GM23248 (cell line): ENCODE results near the gene KIF2C. TPM values are rescaled to one million over a fixed set of nuclear protein-coding genes. Genes with fewer than 3 reads are reported as not detected.

ENCODE experiments used
- DNase-seq: peaks from one replicate; pipeline ENCODE4 v3.0.0-alpha.2; 2015
- H2AFZ ChIP-seq: fragments of 200-600 bp; sonication (generic); 2 replicates; pipeline ENCODE4 v1.6.1; 2016; ENCODE audit warnings: antibody characterized with exemption
- H3F3A ChIP-seq: fragments of 200-600 bp; sonication (generic); 2 replicates; pipeline ENCODE4 v1.6.1; 2016; ENCODE audit warnings: mild to moderate bottlenecking, antibody characterized with exemption, mixed run types; ENCODE audit not compliant: insufficient read depth
- H3K27ac ChIP-seq: fragments of 200-600 bp; sonication (generic); 2 replicates; pipeline ENCODE4 v1.5.1; 2016; ENCODE audit warnings: mild to moderate bottlenecking
- H3K27me3 ChIP-seq: fragments of 200-600 bp; sonication (generic); replicated peaks from 2 replicates; pipeline ENCODE4 v1.6.1; 2016; ENCODE audit warnings: mild to moderate bottlenecking; ENCODE audit not compliant: insufficient read depth
- H3K36me3 ChIP-seq: fragments of 200-600 bp; sonication (generic); 2 replicates; pipeline ENCODE4 v1.6.1; 2016; ENCODE audit warnings: low read depth, mild to moderate bottlenecking
- H3K4me1 ChIP-seq: fragments of 200-600 bp; sonication (generic); 2 replicates; pipeline ENCODE4 v1.6.1; 2016; ENCODE audit warnings: mild to moderate bottlenecking; ENCODE audit not compliant: insufficient read depth
- H3K4me2 ChIP-seq: fragments of 200-600 bp; sonication (generic); one replicate; pipeline ENCODE4 v1.6.1; 2016; ENCODE audit warnings: mild to moderate bottlenecking; ENCODE audit not compliant: unreplicated experiment
- H3K4me3 ChIP-seq: fragments of 200-600 bp; sonication (generic); 2 replicates; pipeline ENCODE4 v1.5.1; 2016; ENCODE audit warnings: mild to moderate bottlenecking
- H3K79me2 ChIP-seq: fragments of 200-600 bp; sonication (generic); 2 replicates; pipeline ENCODE4 v1.6.1; 2016; ENCODE audit warnings: mild to moderate bottlenecking; ENCODE audit not compliant: insufficient read depth
- H3K9ac ChIP-seq: fragments of 200-600 bp; sonication (generic); 2 replicates; pipeline ENCODE4 v1.6.1; 2016; ENCODE audit warnings: mild to moderate bottlenecking
- H3K9me2 ChIP-seq: fragments of 200-600 bp; sonication (generic); 2 replicates; pipeline ENCODE4 v1.6.1; 2016; ENCODE audit warnings: mixed run types, mild to moderate bottlenecking, moderate library complexity; ENCODE audit not compliant: insufficient read depth
- H3K9me3 ChIP-seq: fragments of 200-600 bp; sonication (generic); one replicate; pipeline ENCODE4 v1.6.1; 2017; ENCODE audit warnings: low read depth
- H4K20me1 ChIP-seq: fragments of 200-600 bp; sonication (generic); 2 replicates; pipeline ENCODE4 v1.6.0; 2016; ENCODE audit not compliant: insufficient read depth
- EZH2 ChIP-seq: fragments of 200-600 bp; sonication (generic); IDR thresholded peaks from 2 replicates; pipeline ENCODE4 v1.6.1; 2018; ENCODE audit warnings: antibody characterized with exemption, mild to moderate bottlenecking; ENCODE audit not compliant: insufficient read depth, poor library complexity, severe bottlenecking
- EZH2phosphoT487 ChIP-seq: fragments of 200-600 bp; sonication (generic); IDR thresholded peaks from 2 replicates; pipeline ENCODE4 v1.6.1; 2018; ENCODE audit warnings: antibody characterized with exemption, moderate library complexity, mild to moderate bottlenecking, low read depth; ENCODE audit not compliant: insufficient read depth
- WGBS, 2 experiments: methylation state at CpG; one replicate each; pipeline ENCODE4 v1.1.6; 2015 to 2017; ENCODE audit warnings: low lambda C conversion rate in 2 of 2, low coverage in 1 of 2; ENCODE audit errors: missing lambda C conversion rate in 2 of 2; 5-methylcytosine and 5-hydroxymethylcytosine counted together
- in situ Hi-C: fragments of 300-500 bp; cut with MboI; formaldehyde crosslinking; loops from 2 replicates; pipeline ENCODE4 v1.15.0; 2020
- polyA plus RNA-seq: library from polyadenylated mRNA; unstranded; fragments of >200 nt; fragmentation: Nextera tagmentation; extraction: Ambion mirVana; gene quantifications from 2 replicates; pipeline ENCODE4 v1.2.1, GENCODE V29; 2016
- total RNA-seq: library from RNA; depleted of rRNA; stranded (reverse); fragments of >200 nt; shearing (Covaris generic); gene quantifications from 2 replicates; pipeline ENCODE4 v1.2.3, GENCODE V29; 2014

KIF2C gene
- total and polyA plus RNA-seq, 2 experiments from 2014 or later, result 16.4 to 16.9 TPM

DNA sequence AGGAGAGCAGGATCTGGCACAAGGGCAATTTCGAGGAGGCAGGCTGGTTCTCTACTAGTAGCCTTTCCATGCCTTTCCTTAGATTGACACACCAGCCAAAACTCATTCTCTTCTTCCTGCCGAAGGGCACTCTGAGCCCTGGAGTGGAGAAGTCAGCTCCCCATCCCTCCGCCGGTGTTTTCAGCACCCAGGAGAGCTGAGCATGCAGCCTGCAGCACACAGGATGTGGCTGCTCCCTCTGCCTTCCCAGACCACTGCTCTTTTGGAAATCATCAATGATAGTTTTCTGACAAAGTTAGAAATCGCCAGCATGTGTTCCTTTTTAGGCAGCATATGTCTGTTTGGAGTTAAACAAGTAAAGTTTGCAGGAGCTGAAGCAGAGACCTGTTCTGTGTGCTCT, 20.3 kb upstream of the KIF2C start:
- Histone ChIP-seq H3K9me3 (no peaks in the 10 kb centered on the region), H3K27me3 (no peaks in the 10 kb centered on the region), H3F3A (peaks cover 12% of the 10 kb centered on the region), H3K4me2 (no peak overlapping the region), H3K4me3 (no peak overlapping the region), H3K36me3 (no peaks in the 10 kb centered on the region), H3K27ac (no peak overlapping the region), H4K20me1 (no peaks in the 10 kb centered on the region), H3K79me2 (no peaks in the 10 kb centered on the region), H3K4me1 (no peaks in the 10 kb centered on the region), H3K9me2 (no peaks in the 10 kb centered on the region), H3K9ac (no peak overlapping the region), H2AFZ (no peak overlapping the region)
- DNase-seq, result peak; percentile 7
- WGBS, 2 experiments, result 58 to 59% methylated on average over 5 of the region's 5 CpGs
- TF ChIP-seq EZH2 (no peak), EZH2phosphoT487 (no peak)
- in situ Hi-C loops, result no loop called here

- TF ChIP-seq EZH2 (no peak), EZH2phosphoT487 (no peak)
- H3K4me3 ChIP-seq, result no peak overlapping the region
- no peak overlapping the region for H3K9ac ChIP-seq
- no peak overlapping the region for H2AFZ ChIP-seq
- H3K4me2 ChIP-seq, result no peak overlapping the region
- no peaks in the 10 kb centered on the region for H3K27me3 ChIP-seq
- H3K79me2 ChIP-seq, result no peaks in the 10 kb centered on the region
- no peaks in the 10 kb centered on the region for H3K36me3 ChIP-seq
- no peaks in the 10 kb centered on the region for H3K9me2 ChIP-seq
- H4K20me1 ChIP-seq, result no peaks in the 10 kb centered on the region
- peaks cover 12% of the 10 kb centered on the region for H3F3A ChIP-seq
- 90 to 94% methylated on average over 4 of the region's 4 CpGs for WGBS, 2 experiments
- no peak for DNase-seq
- H3K4me1 ChIP-seq, result no peaks in the 10 kb centered on the region
- no peaks in the 10 kb centered on the region for H3K9me3 ChIP-seq
- in situ Hi-C loops, result no loop called here
- H3K27ac ChIP-seq, result no peak overlapping the region
Observed at GRCh38 chr1:44720281-44720680, 19.4 kb upstream of the KIF2C start.

GRCh38 chr1:44721485-44722361, 17.9 kb upstream of the KIF2C start:
- WGBS, 2 experiments, result 40 to 46% methylated on average over 14 of the region's 14 CpGs
- Histone ChIP-seq H3K9me3 (no peaks in the 10 kb centered on the region), H3K27ac (0 out of 2 replicates have a peak overlapping the region, but pooled peaks have one; percentile 28), H4K20me1 (no peaks in the 10 kb centered on the region), H3K9me2 (no peaks in the 10 kb centered on the region), H2AFZ (peak overlapping the region; percentile 65), H3K4me3 (no peak overlapping the region), H3K36me3 (no peaks in the 10 kb centered on the region), H3K79me2 (no peaks in the 10 kb centered on the region), H3K9ac (peak overlapping the region; percentile 38; the same call in 1 of the 2 replicates), H3K4me2 (no peak overlapping the region), H3F3A (peaks cover 12% of the 10 kb centered on the region; the same call in 1 of the 2 replicates), H3K27me3 (no peaks in the 10 kb centered on the region), H3K4me1 (peaks cover 3% of the 10 kb centered on the region)
- TF ChIP-seq EZH2, result no peak
- no peak for TF ChIP-seq EZH2phosphoT487
- in situ Hi-C loops, result no loop called here
- DNase-seq, result peak; percentile 58

- Histone ChIP-seq H3K4me3 (no peak overlapping the region), H3K9me3 (no peaks in the 10 kb centered on the region), H3K27me3 (no peaks in the 10 kb centered on the region), H3K36me3 (no peaks in the 10 kb centered on the region), H3K4me1 (peaks cover 5% of the 10 kb centered on the region), H4K20me1 (no peaks in the 10 kb centered on the region), H3K9ac (no peak overlapping the region), H3K4me2 (no peak overlapping the region), H3F3A (peaks cover 18% of the 10 kb centered on the region), H2AFZ (no peak overlapping the region), H3K9me2 (no peaks in the 10 kb centered on the region), H3K27ac (no peak overlapping the region), H3K79me2 (no peaks in the 10 kb centered on the region)
- no peak for TF ChIP-seq EZH2
- TF ChIP-seq EZH2phosphoT487, result no peak
- 84 to 85% methylated on average over 9 of the region's 9 CpGs for WGBS, 2 experiments
- no peak for DNase-seq
- in situ Hi-C loops, result no loop called here
Observed at GRCh38 chr1:44723064-44723463, 16.6 kb upstream of the KIF2C start.
